Small intestine (tissue), 7 donors: ENCODE measurements around the gene STRBP. TPM values are rescaled to one million over a fixed set of nuclear protein-coding genes. Genes with fewer than 3 reads are reported as not detected.

Source experiments
- DNase-seq, 2 donors: peaks; one replicate each; pipeline versions ENCODE4 v3.0.0 to v3.0.0-alpha.2; 2013
- FAIRE-seq: peaks from 2 replicates; lab custom pipeline; 2012; peaks lifted over from hg19 to GRCh38; lab: Jason Lieb, UNC
- H3K27ac ChIP-seq, 3 donors: one replicate each; pipeline ENCODE4 v1.5.1; 2013; ENCODE audit warnings: low read length in 2 of 3, mild to moderate bottlenecking in 2 of 3, control low read depth in 1 of 3, inconsistent platforms in 1 of 3, low read depth in 1 of 3, moderate library complexity in 1 of 3
- H3K27me3 ChIP-seq, 3 donors: one replicate each; pipeline ENCODE4 v1.6.1; 2013; ENCODE audit warnings: low read length in 3 of 3, inconsistent platforms in 1 of 3; ENCODE audit not compliant: control insufficient read depth in 3 of 3, insufficient read depth in 3 of 3
- H3K36me3 ChIP-seq, 3 donors: one replicate each; pipeline ENCODE4 v1.6.1; 2013; ENCODE audit warnings: low read length in 3 of 3, inconsistent platforms in 1 of 3, low read depth in 1 of 3, mild to moderate bottlenecking in 1 of 3, moderate library complexity in 1 of 3; ENCODE audit not compliant: control insufficient read depth in 3 of 3, insufficient read depth in 2 of 3
- H3K4me1 ChIP-seq, 3 donors: one replicate each; pipeline ENCODE4 v1.6.1; 2013; ENCODE audit warnings: low read length in 2 of 3, inconsistent platforms in 1 of 3, low read depth in 1 of 3, mild to moderate bottlenecking in 1 of 3, moderate library complexity in 1 of 3; ENCODE audit not compliant: control insufficient read depth in 3 of 3, insufficient read depth in 2 of 3
- H3K4me3 ChIP-seq, 3 donors: one replicate each; pipeline ENCODE4 v1.5.1; 2013; ENCODE audit warnings: low read length in 3 of 3, control low read depth in 1 of 3, inconsistent platforms in 1 of 3, low read depth in 1 of 3, mild to moderate bottlenecking in 1 of 3, moderate library complexity in 1 of 3
- H3K9me3 ChIP-seq, 2 donors: one replicate each; pipeline ENCODE4 v1.6.1; 2013; ENCODE audit warnings: low read depth in 1 of 2, low read length in 1 of 2; ENCODE audit not compliant: control insufficient read depth in 2 of 2, insufficient read depth in 1 of 2
- WGBS, 3 donors: extraction: QIAGEN DNeasy Blood & Tissue Kit; methylation state at CpG; one replicate each; pipeline ENCODE4 v1.1.7; 2013; 5-methylcytosine and 5-hydroxymethylcytosine counted together
- polyA plus RNA-seq, 4 donors: library from polyadenylated mRNA; stranded (reverse) in 3 of 4; unstranded in 1 of 4; fragments of 200-250 nt in 3 of 4; fragments of 120-200 nt in 1 of 4; gene quantifications; one replicate each; pipeline versions ENCODE4 v1.2.1 to v1.2.3, GENCODE V29; 2013
- donor health status: healthy with polysubstance abuse.
- donor health status: control.
- donor health status: control.
- donor health status: Bipolar disorder and iron deficiency.
- donor health status: healthy.

STRBP gene
- polyA plus RNA-seq, 4 donors: 13.8 to 26.6 (median 23.0) TPM

- no peak for DNase-seq
- 80 to 86% (median 83%) methylated on average over 11 of the region's 11 CpGs for whole genome bisulfite sequencing, 3 donors
- FAIRE-seq: no peak
Measured at GRCh38 chr9:123107639-123108285, 160.6 kb downstream of the STRBP start.

GRCh38 chr9:123105490-123105889 lies 162.9 kb downstream of the STRBP start:
- no peak overlapping the region for H3K27ac ChIP-seq
- H3K36me3 ChIP-seq: peaks cover 15 to 71% (median 18%) of the 10 kb centered on the region in 3 donors
- DNase-seq (no peak), FAIRE-seq (no peak)
- WGBS, 3 donors: 84 to 89% (median 86%) methylated on average over 5 of the region's 5 CpGs
- peaks cover 0 to 22% (median 10%) of the 10 kb centered on the region in 3 donors for H3K4me1 ChIP-seq
- H3K4me3 ChIP-seq: no peak overlapping the region
- H3K9me3 ChIP-seq: no peaks in the 10 kb centered on the region
- H3K27me3 ChIP-seq: no peaks in the 10 kb centered on the region

More at GRCh38 chr9:123107639-123108285, 160.6 kb downstream of the STRBP start:
- peaks cover 6 to 76% (median 9%) of the 10 kb centered on the region in 3 donors for H3K36me3 ChIP-seq
- H3K27me3 ChIP-seq: no peaks in the 10 kb centered on the region
- H3K9me3 ChIP-seq: no peaks in the 10 kb centered on the region
- no peak overlapping the region for H3K4me3 ChIP-seq
- H3K4me1 ChIP-seq: peaks cover 0 to 43% (median 10%) of the 10 kb centered on the region in 3 donors
- no peak overlapping the region for H3K27ac ChIP-seq

- no peak overlapping the region for H3K27ac ChIP-seq
- H3K4me1 ChIP-seq: peaks cover 0 to 15% (median 5%) of the 10 kb centered on the region in 3 donors
- no peaks in the 10 kb centered on the region for H3K9me3 ChIP-seq
- 65 to 78% (median 76%) methylated on average over 7 of the region's 7 CpGs for WGBS, 3 donors
- DNase-seq (peak in 1 of 2 donors; percentile 45), FAIRE-seq (no peak)
- H3K36me3 ChIP-seq: peaks cover 15 to 64% (median 19%) of the 10 kb centered on the region in 3 donors
- H3K4me3 ChIP-seq: no peak overlapping the region
- H3K27me3 ChIP-seq: no peaks in the 10 kb centered on the region
Measured at GRCh38 chr9:123104807-123105206, 163.6 kb downstream of the STRBP start.

GRCh38 chr9:123102375-123103113 lies 165.8 kb downstream of the STRBP start:
- WGBS, 3 donors: 88 to 94% (median 91%) methylated on average over 3 of the region's 3 CpGs
- Histone ChIP-seq H3K27me3 (no peaks in the 10 kb centered on the region), H3K4me3 (no peak overlapping the region), H3K4me1 (peaks cover 0 to 6% (median 0%) of the 10 kb centered on the region in 3 donors), H3K36me3 (peaks cover 13 to 60% (median 22%) of the 10 kb centered on the region in 3 donors), H3K27ac (no peak overlapping the region), H3K9me3 (no peaks in the 10 kb centered on the region)
- DNase-seq (peak in 1 of 2 donors; percentile 18), FAIRE-seq (no peak)

GRCh38 chr9:123099548-123099947 lies 168.8 kb downstream of the STRBP start:
- DNase-seq: peak in 1 of 2 donors; percentile 20
- H3K36me3 ChIP-seq: peaks cover 13 to 47% (median 22%) of the 10 kb centered on the region in 3 donors

GRCh38 chr9:123099042-123099441 lies 169.3 kb downstream of the STRBP start:
- no peak overlapping the region for H3K4me3 ChIP-seq
- H3K9me3 ChIP-seq: no peaks in the 10 kb centered on the region
- H3K27me3 ChIP-seq: no peaks in the 10 kb centered on the region
- H3K27ac ChIP-seq: no peak overlapping the region
- FAIRE-seq (no peak), DNase-seq (no peak)
- 95 to 96% (median 96%) methylated on average over 6 of the region's 6 CpGs for WGBS, 3 donors
- H3K36me3 ChIP-seq: peaks cover 13 to 43% (median 22%) of the 10 kb centered on the region in 3 donors
- H3K4me1 ChIP-seq: no peaks in the 10 kb centered on the region

More at GRCh38 chr9:123099548-123099947, 168.8 kb downstream of the STRBP start:
- Histone ChIP-seq H3K27me3 (no peaks in the 10 kb centered on the region), H3K4me1 (no peaks in the 10 kb centered on the region), H3K27ac (peak overlapping the region in 1 of 3 donors; percentile 29), H3K9me3 (no peaks in the 10 kb centered on the region), H3K4me3 (no peak overlapping the region)
- WGBS, 3 donors: 93 to 98% (median 96%) methylated on average over 3 of the region's 3 CpGs
- no peak for FAIRE-seq

GRCh38 chr9:123098096-123098459 lies 170.3 kb downstream of the STRBP start:
- Histone ChIP-seq H3K27me3 (no peaks in the 10 kb centered on the region), H3K36me3 (peaks cover 11 to 41% (median 22%) of the 10 kb centered on the region in 3 donors), H3K4me3 (no peak overlapping the region), H3K27ac (no peak overlapping the region), H3K4me1 (no peaks in the 10 kb centered on the region), H3K9me3 (no peaks in the 10 kb centered on the region)
- FAIRE-seq (no peak), DNase-seq (no peak)
- 82 to 91% (median 90%) methylated on average over 4 of the region's 4 CpGs for WGBS, 3 donors

- Histone ChIP-seq H3K4me1 (no peaks in the 10 kb centered on the region), H3K9me3 (no peaks in the 10 kb centered on the region), H3K27ac (no peak overlapping the region), H3K36me3 (peaks cover 14 to 40% (median 22%) of the 10 kb centered on the region in 3 donors), H3K4me3 (no peak overlapping the region), H3K27me3 (no peaks in the 10 kb centered on the region)
- no peak for FAIRE-seq
- WGBS, 3 donors: 93 to 97% (median 97%) methylated on average over 3 of the region's 3 CpGs
- no peak for DNase-seq
Measured at GRCh38 chr9:123097430-123098095, 170.8 kb downstream of the STRBP start.
